Left colon (tissue), 2 donors: ENCODE results near the gene FAM241A. TPM values are rescaled to one million over a fixed set of nuclear protein-coding genes. Genes with fewer than 3 reads are reported as not detected.
"Not testable (repeated sequence)": the region's sequence is repeated elsewhere in the genome, so short reads cannot be mapped to it uniquely, and the experiment has no call there.

Source experiments
- ATAC-seq: fragments of 200-7000 bp; cut with Tn5 transposase; one replicate; pipeline ENCODE4 v1.9.1; 2020; ENCODE audit warnings: mild to moderate bottlenecking, moderate library complexity
- DNase-seq, 2 donors: peaks; one replicate each; pipeline ENCODE4 v3.0.0-alpha.2; 2020
- intact Hi-C, 2 donors: fragments of 100-400 bp; cut with DNase I in 1 of 2; cut with micrococcal nuclease in 1 of 2; formaldehyde crosslinking; loops; one replicate each; pipeline versions ENCODE4 v1.11.2 to v1.14.0; 2022; cut with DNase I, micrococcal nuclease
- long read RNA-seq: library from polyadenylated mRNA; unstranded; transcript quantifications from one replicate; pipeline ENCODE4 v2.0.0, GENCODE V29; 2021
- total RNA-seq, 2 donors: library from RNA; stranded (reverse); fragmentation: NEBNext Ultra II Directional; extraction: Animal tissue kit (Norgen Biotek cat#: 25700); gene quantifications; one replicate each; pipeline ENCODE4 v1.2.1, GENCODE V29; 2021
- donor health status: DM: no; HTN: no; CAD: no.
- donor health status: DM: yes; HTN: yes; CAD: no.

Gene FAM241A
- total RNA-seq: 1 to 10 TPM; 1.6 to 1.8 TPM
- long read RNA-seq, full-length matches to known transcripts: 39 of 45 reads
- long read RNA-seq, partial matches to known transcripts: 0 of 45 reads
- long read RNA-seq, other reads (novel, unspliced or antisense): 6 of 45 reads

- intact Hi-C loops: loop anchor here in 1 of 2 donors (10.0 kb wide), 1 partner anchor 89 kb away; the partner anchor contains the start of gene AP1AR
- DNase-seq (peak; percentile 83 to 87), ATAC-seq (peak; percentile 99)
These were observed at the start of gene FAM241A for GRCh38 chr4:112145326-112145789. Gene FAM241A, plus strand, starts transcription at chr4:112145454. Its CDS starts 127 bp downstream, at chr4:112145581.

- intact Hi-C loops: loop anchor here in 1 of 2 donors (5.0 kb wide), 1 partner anchor 143 kb away; no protein-coding TSS in a partner anchor
- DNase-seq (no peak), ATAC-seq (no peak)
These were observed 46.3 kb upstream of the FAM241A start for GRCh38 chr4:112098841-112099530.

- intact Hi-C loops: loop anchor here in 1 of 2 donors (5.0 kb wide), 1 partner anchor 143 kb away; no protein-coding TSS in a partner anchor
- peak; percentile 77 for ATAC-seq
- DNase-seq: no peak
These were observed 45.5 kb upstream of the FAM241A start for GRCh38 chr4:112099701-112100297.

- DNase-seq (no peak), ATAC-seq (no peak)
- intact Hi-C loops: no loop called here
These were observed 42.3 kb upstream of the FAM241A start for GRCh38 chr4:112102875-112103370.

GRCh38 chr4:112105201-112105969, 39.9 kb upstream of the FAM241A start:
- DNase-seq (no peak), ATAC-seq (peak; percentile 68)
- intact Hi-C loops: no loop called here

- intact Hi-C loops: no loop called here
- ATAC-seq (peak; percentile 52), DNase-seq (no peak)
These were observed 35.7 kb upstream of the FAM241A start for GRCh38 chr4:112109360-112110058.

- DNase-seq: no peak
- intact Hi-C loops: no loop called here
These were observed 35.2 kb upstream of the FAM241A start for GRCh38 chr4:112110059-112110425.

GRCh38 chr4:112111306-112111705, 33.9 kb upstream of the FAM241A start:
- intact Hi-C loops: no loop called here
- DNase-seq: no peak
- ATAC-seq: no peak

More at GRCh38 chr4:112110059-112110425, 35.2 kb upstream of the FAM241A start:
- ATAC-seq: no peak

- intact Hi-C loops, ATAC-seq, DNase-seq: not testable (repeated sequence)
These were observed 33.2 kb upstream of the FAM241A start for GRCh38 chr4:112112095-112112494.

- DNase-seq (no peak), ATAC-seq (peak; percentile 45)
- intact Hi-C loops: no loop called here
These were observed 32.6 kb upstream of the FAM241A start for GRCh38 chr4:112112590-112113170.

GRCh38 chr4:112113864-112114263, 31.4 kb upstream of the FAM241A start:
- no peak for DNase-seq
- intact Hi-C loops: no loop called here
- ATAC-seq: no peak

- intact Hi-C loops: no loop called here
- DNase-seq (no peak), ATAC-seq (no peak)
These were observed 30.8 kb upstream of the FAM241A start for GRCh38 chr4:112114452-112114851.

GRCh38 chr4:112118742-112119352, 26.4 kb upstream of the FAM241A start:
- ATAC-seq (no peak), DNase-seq (no peak)
- intact Hi-C loops: no loop called here

- ATAC-seq (no peak), DNase-seq (no peak)
- intact Hi-C loops: no loop called here
These were observed 25.9 kb upstream of the FAM241A start for GRCh38 chr4:112119353-112119783.

GRCh38 chr4:112120021-112120420, 25.2 kb upstream of the FAM241A start:
- ATAC-seq (no peak), DNase-seq (no peak)
- intact Hi-C loops: no loop called here

- ATAC-seq (no peak), DNase-seq (no peak)
- intact Hi-C loops: no loop called here
These were observed 19.8 kb upstream of the FAM241A start for GRCh38 chr4:112125416-112125815.

GRCh38 chr4:112127048-112127637, 18.1 kb upstream of the FAM241A start:
- DNase-seq: no peak
- intact Hi-C loops: no loop called here
- ATAC-seq: no peak
